NT2/D1 (cell line): Measurements from ENCODE around the gene RNF121.

Source experiments
- YY1 ChIP-seq: IDR thresholded peaks from 2 replicates; pipeline ENCODE4 v1.6.1; 2011; ENCODE audit not compliant: insufficient read length, insufficient read depth
- ZNF274 ChIP-seq: IDR thresholded peaks from 2 replicates; pipeline ENCODE4 v1.6.1; 2011; ENCODE audit warnings: mild to moderate bottlenecking, low read depth, low read length

DNA sequence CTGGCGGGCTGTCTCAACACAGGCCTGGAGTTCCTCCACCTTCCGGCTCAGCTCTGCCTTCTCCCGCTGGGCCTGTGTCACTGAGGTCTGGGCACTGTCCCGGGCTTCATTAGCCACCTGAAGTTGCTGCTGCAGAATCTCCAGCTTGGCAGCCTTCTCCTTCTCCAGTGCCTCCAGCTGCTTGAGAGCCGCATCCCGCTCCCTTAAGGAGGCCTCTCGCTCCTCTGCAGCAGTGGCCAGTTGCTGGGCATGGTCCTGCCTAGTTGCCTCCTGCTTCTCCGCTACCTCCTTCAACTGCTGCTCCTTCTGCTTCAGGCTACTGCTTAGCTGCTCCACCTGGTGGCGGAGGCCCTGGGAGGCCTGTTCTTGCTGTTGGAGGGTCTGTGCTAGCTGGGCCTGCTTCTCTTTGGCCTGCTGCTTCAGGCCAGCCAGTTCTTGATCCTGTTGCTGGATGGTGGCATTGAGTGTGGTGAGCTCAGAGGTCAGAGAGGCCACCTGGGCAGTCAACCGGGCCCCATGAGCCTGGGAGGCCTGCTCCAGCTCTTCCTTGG lies 86.7 kb downstream of the RNF121 start:
- TF ChIP-seq YY1 (no peak), ZNF274 (no peak)
